CD8-positive, alpha-beta memory T cell (primary cell): ENCODE measurements around the gene BIN2. TPM values are rescaled to one million over a fixed set of nuclear protein-coding genes. Genes with fewer than 3 reads are reported as not detected.

ENCODE experiments used
- CTCF ChIA-PET: fragments of 350-600 bp; sonication (Branson Sonifier 250); formaldehyde crosslinking; loops from one replicate; lab custom pipeline; 2021; ENCODE audit warnings: antibody characterized with exemption; lab: Charles Lee
- POLR2A ChIA-PET: fragments of 350-600 bp; sonication (Branson Sonifier 250); formaldehyde crosslinking; loops from one replicate; lab custom pipeline; 2021; ENCODE audit warnings: antibody characterized with exemption; lab: Charles Lee
- DNase-seq, 5 donors: peaks; one replicate each; pipeline versions ENCODE4 v3.0.0 to v3.0.0-alpha.2; 2020 to 2022; ENCODE audit warnings: mixed read lengths in 1 of 5
- H3K27ac ChIP-seq: one replicate; pipeline ENCODE4 v1.7.0; 2013; ENCODE audit warnings: low read depth, mild to moderate bottlenecking, low read length, moderate library complexity
- H3K27me3 ChIP-seq: 2 replicates; pipeline ENCODE4 v1.7.0; 2013; ENCODE audit warnings: low read length, mild to moderate bottlenecking; ENCODE audit not compliant: insufficient read depth, poor library complexity, severe bottlenecking
- H3K36me3 ChIP-seq: 2 replicates; pipeline ENCODE4 v1.7.0; 2013; ENCODE audit warnings: mild to moderate bottlenecking, low read length, moderate library complexity; ENCODE audit not compliant: insufficient read depth
- H3K4me1 ChIP-seq: 2 replicates; pipeline ENCODE4 v1.7.0; 2013; ENCODE audit warnings: mild to moderate bottlenecking, low read length, moderate library complexity; ENCODE audit not compliant: insufficient read depth
- H3K4me3 ChIP-seq: 2 replicates; pipeline ENCODE4 v1.7.0; 2013; ENCODE audit warnings: mild to moderate bottlenecking, low read length
- H3K9me3 ChIP-seq: 2 replicates; pipeline ENCODE4 v1.7.0; 2013; ENCODE audit warnings: mild to moderate bottlenecking, low read length
- H3K27ac Mint-ChIP-seq, 8 donors: one replicate each; pipeline ENCODE4 v1.8.0; 2020 to 2021; ENCODE audit warnings: mixed read lengths in 8 of 8, mild to moderate bottlenecking in 6 of 8, inconsistent platforms in 3 of 8, moderate library complexity in 3 of 8
- H3K27me3 Mint-ChIP-seq, 2 donors: one replicate each; pipeline ENCODE4 v1.8.0; 2020 to 2021; ENCODE audit warnings: mixed read lengths in 2 of 2, mild to moderate bottlenecking in 1 of 2, moderate library complexity in 1 of 2
- H3K36me3 Mint-ChIP-seq, 3 donors: one replicate each; pipeline ENCODE4 v1.8.0; 2020 to 2021; ENCODE audit warnings: mixed read lengths in 3 of 3, inconsistent platforms in 1 of 3, mild to moderate bottlenecking in 1 of 3
- H3K4me1 Mint-ChIP-seq, 3 donors: one replicate each; pipeline ENCODE4 v1.8.0; 2020 to 2021; ENCODE audit warnings: mixed read lengths in 3 of 3, inconsistent platforms in 1 of 3, mild to moderate bottlenecking in 1 of 3
- H3K4me3 Mint-ChIP-seq, 7 donors: one replicate each; pipeline ENCODE4 v1.8.0; 2020 to 2021; ENCODE audit warnings: mixed read lengths in 7 of 7, mild to moderate bottlenecking in 6 of 7, moderate library complexity in 4 of 7, inconsistent platforms in 2 of 7
- H3K9me3 Mint-ChIP-seq, 5 donors: one replicate each; pipeline ENCODE4 v1.8.0; 2020 to 2022; ENCODE audit warnings: mixed read lengths in 5 of 5, mild to moderate bottlenecking in 3 of 5, moderate library complexity in 2 of 5, inconsistent platforms in 1 of 5
- polyA plus RNA-seq: library from polyadenylated mRNA; unstranded; fragments of 300-500 nt; fragmentation: Illumina TruSeq; gene quantifications from one replicate; pipeline ENCODE4 v1.2.3, GENCODE V29; 2021
- total RNA-seq, 2 experiments: library from RNA; stranded (reverse); gene quantifications; one replicate each; pipeline ENCODE4 v1.2.3, GENCODE V29; 2021

Gene BIN2
- total RNA-seq, result 10 to 100 TPM; 55.9 to 57.3 TPM
- polyA plus RNA-seq, result 366 TPM

DNA sequence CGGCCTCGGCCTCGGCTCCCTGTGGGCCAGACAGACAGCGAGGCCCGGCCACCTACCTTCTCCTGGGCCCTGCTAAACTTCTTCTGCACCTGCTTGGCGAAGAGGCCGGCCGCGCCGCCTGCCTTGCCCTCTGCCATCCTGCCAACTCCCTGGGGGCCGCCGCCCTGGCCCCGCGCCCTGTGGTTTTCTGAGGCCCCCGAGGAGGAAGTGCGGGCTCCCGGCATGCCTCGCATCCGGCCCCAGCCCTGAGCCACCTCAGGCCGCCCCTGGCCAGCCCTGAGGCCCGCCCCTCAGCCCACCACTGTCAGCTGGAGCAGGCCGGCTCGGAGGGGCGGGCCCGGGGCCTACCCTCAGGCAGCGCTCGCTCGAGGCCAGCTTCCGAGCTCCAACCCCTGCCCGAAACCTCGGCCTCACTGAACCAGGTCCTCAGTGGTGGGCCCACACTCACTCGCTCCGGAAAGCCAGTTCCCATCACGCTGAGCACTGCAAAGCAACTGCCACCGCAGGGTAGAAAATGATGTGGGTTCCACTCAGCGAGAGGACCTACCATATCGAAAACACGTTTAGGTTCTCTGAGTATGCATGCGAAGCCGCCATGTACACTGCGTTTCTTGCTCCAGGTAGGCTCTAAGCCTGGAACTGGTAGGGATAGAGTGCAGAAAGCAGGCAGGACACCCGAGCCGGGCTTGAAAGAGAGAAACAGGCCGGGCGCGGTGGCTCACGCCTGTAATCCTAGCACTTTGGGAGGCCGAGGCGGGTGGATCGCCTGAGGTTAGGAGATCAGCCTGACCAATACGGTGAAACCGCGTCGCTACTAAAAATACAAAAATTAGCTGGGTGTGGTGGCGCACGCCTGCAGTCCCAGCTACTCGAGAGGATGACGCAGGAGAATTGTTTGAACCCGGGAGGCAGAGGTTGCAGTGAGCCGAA lies at the start of gene BIN2:
TSS of gene BIN2 (minus strand) at position 209 of the 930 bp plus-strand sequence. CDS start at position 137, 72 bp downstream.
- Mint-ChIP-seq H3K27ac (peak within 1 kb of the TSS; percentile 81 to 99 (median 98)), H3K9me3 (no peaks in the 10 kb centered on the region), H3K36me3 (peaks cover 15 to 27% (median 17%) of the 10 kb centered on the region in 3 donors), H3K27me3 (peaks cover 0 to 1% of the 10 kb centered on the region in 2 donors), H3K4me3 (peak within 1 kb of the TSS; percentile 81 to 99 (median 98)), H3K4me1 (peaks cover 77 to 94% (median 91%) of the 10 kb centered on the region in 3 donors)
- Histone ChIP-seq H3K4me1 (peaks cover 68% of the 10 kb centered on the region), H3K4me3 (peak within 1 kb of the TSS; percentile 80), H3K9me3 (no peaks in the 10 kb centered on the region), H3K36me3 (no peaks in the 10 kb centered on the region), H3K27me3 (no peaks in the 10 kb centered on the region), H3K27ac (peak within 1 kb of the TSS; percentile 94)
- POLR2A ChIA-PET, result interaction anchor here (0.9 to 2.2 kb wide), 3 partner anchors 68 to 107 kb away, joined by 3 to 11 read pairs (median 8); partner anchors contain the start of genes DAZAP2 and POU6F1
- DNase-seq, result peak; percentile 62 to 85 (median 79)
- CTCF ChIA-PET, result interaction anchor here (0.7 to 9.2 kb wide), 5 partner anchors 9 to 28 kb away, joined by 3 to 67 read pairs (median 4); no protein-coding TSS in a partner anchor

DNA sequence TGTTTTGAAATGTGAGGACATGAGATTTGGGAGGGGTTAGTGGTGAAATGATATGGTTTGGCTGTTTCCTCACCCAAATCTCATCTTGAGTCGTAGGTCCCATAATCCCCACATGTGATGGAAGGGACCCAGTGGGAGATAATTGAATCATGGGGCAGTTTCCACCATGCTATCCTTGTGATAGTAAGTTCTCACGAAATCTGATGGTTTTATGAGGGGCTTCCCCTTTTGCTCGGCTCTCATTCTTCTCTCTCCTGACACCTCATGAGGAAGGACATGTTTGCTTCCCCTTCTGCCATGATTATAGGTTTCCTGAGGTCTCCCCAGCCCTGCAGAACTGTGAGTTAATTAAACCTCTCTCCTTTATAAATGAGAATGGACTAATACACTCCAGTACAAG lies 49.2 kb upstream of the BIN2 start:
- DNase-seq, result no peak
- Mint-ChIP-seq H3K36me3 (peaks cover 9 to 52% (median 23%) of the 10 kb centered on the region in 3 donors), H3K27ac (peak overlapping the region in 4 of 8 donors; percentile 14 to 77 (median 40)), H3K27me3 (peaks cover 0 to 3% of the 10 kb centered on the region in 2 donors), H3K9me3 (no peaks in the 10 kb centered on the region), H3K4me3 (no peak overlapping the region), H3K4me1 (peaks cover 22 to 43% (median 37%) of the 10 kb centered on the region in 3 donors)
- CTCF ChIA-PET, result interaction anchor here (1.5 kb wide), 1 partner anchor 10 kb away, joined by 3 read pairs; no protein-coding TSS in a partner anchor
- no peaks in the 10 kb centered on the region for H3K9me3 ChIP-seq
- POLR2A ChIA-PET, result interaction anchor here (1.3 kb wide), 1 partner anchor 447 kb away, joined by 4 read pairs; no protein-coding TSS in a partner anchor
- peaks cover 6% of the 10 kb centered on the region for H3K36me3 ChIP-seq
- peaks cover 22% of the 10 kb centered on the region for H3K4me1 ChIP-seq
- H3K4me3 ChIP-seq, result no peak overlapping the region
- no peaks in the 10 kb centered on the region for H3K27me3 ChIP-seq
- no peak overlapping the region for H3K27ac ChIP-seq

DNA sequence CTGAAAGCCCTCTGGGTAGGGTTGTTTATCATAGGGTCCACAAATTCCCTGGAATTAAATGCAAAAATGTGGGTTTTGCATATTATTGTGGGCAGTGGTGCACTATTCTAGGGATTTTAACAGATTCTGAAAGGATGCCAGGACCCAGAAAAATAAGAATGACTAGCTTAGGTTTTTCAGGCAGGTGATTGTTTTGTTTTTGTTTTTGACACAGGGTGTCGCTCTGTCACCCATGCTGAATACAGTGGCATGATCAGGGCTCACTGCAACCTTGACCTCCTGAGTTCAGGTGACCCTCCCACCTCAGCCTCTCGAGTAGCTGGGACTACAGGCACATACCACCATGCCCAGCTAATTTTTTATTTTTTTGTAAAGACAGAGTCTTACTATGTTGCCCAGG lies 48.0 kb upstream of the BIN2 start:
- peaks cover 3% of the 10 kb centered on the region for H3K36me3 ChIP-seq
- DNase-seq, result no peak
- H3K4me3 Mint-ChIP-seq, result no peak overlapping the region
- H3K27ac ChIP-seq, result no peak overlapping the region
- peaks cover 29 to 54% (median 46%) of the 10 kb centered on the region in 3 donors for H3K4me1 Mint-ChIP-seq
- H3K4me3 ChIP-seq, result no peak overlapping the region
- H3K36me3 Mint-ChIP-seq, result peaks cover 3 to 40% (median 17%) of the 10 kb centered on the region in 3 donors
- ChIA-PET CTCF (interaction anchor here (1.4 to 1.5 kb wide), 2 partner anchors 11 to 17 kb away, joined by 3 to 4 read pairs; no protein-coding TSS in a partner anchor), POLR2A (no interaction called here)
- H3K27ac Mint-ChIP-seq, result peak overlapping the region in 4 of 8 donors; percentile 51 to 91 (median 73)
- no peaks in the 10 kb centered on the region for H3K27me3 ChIP-seq
- H3K9me3 ChIP-seq, result no peaks in the 10 kb centered on the region
- no peaks in the 10 kb centered on the region for H3K9me3 Mint-ChIP-seq
- peaks cover 0 to 3% of the 10 kb centered on the region in 2 donors for H3K27me3 Mint-ChIP-seq
- peaks cover 32% of the 10 kb centered on the region for H3K4me1 ChIP-seq

DNA sequence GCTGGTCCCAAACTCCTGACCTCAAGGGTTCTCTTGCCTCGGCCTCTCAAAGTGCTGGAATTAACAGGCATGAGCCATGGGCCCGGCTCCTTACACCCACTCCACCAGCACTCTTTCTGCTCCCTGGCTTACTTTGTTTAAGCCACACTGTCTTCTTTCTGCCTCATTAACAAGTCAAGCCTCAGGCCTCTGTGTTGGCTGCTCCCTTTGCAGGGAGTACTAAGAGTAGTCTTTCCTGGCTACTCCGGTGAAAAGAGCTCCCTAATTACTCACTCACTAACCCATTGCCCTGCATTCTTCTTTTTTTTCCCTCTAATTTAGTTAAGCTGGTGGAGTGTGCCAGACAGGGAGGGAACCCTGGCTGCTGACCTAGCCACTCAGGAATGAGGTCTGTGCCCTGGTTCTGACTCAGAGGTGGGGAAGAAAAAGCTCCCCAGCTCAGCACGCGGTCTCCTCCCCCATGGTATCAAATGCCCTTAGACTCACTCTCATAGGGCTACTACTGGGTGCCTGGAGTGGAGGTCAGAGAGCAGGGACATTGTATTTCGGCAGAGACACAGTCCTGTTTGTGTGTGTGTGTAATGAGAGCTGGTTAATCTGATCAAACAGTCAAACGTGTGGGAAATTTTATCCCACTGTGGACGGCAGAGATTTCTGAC lies 47.5 kb upstream of the BIN2 start:
- Histone ChIP-seq H3K4me1 (peaks cover 32% of the 10 kb centered on the region), H3K27me3 (no peaks in the 10 kb centered on the region), H3K9me3 (no peaks in the 10 kb centered on the region), H3K4me3 (no peak overlapping the region), H3K36me3 (peaks cover 3% of the 10 kb centered on the region), H3K27ac (no peak overlapping the region)
- peaks cover 3 to 35% (median 17%) of the 10 kb centered on the region in 3 donors for H3K36me3 Mint-ChIP-seq
- ChIA-PET CTCF (interaction anchor here (1.4 to 1.5 kb wide), 2 partner anchors 12 to 18 kb away, joined by 3 to 4 read pairs; no protein-coding TSS in a partner anchor), POLR2A (no interaction called here)
- H3K27ac Mint-ChIP-seq, result peak overlapping the region in 6 of 8 donors; percentile 61 to 91 (median 78)
- peaks cover 29 to 56% (median 46%) of the 10 kb centered on the region in 3 donors for H3K4me1 Mint-ChIP-seq
- no peaks in the 10 kb centered on the region for H3K9me3 Mint-ChIP-seq
- H3K4me3 Mint-ChIP-seq, result peak overlapping the region in 1 of 7 donors; percentile 75
- H3K27me3 Mint-ChIP-seq, result peaks cover 0 to 3% of the 10 kb centered on the region in 2 donors
- no peak for DNase-seq

DNA sequence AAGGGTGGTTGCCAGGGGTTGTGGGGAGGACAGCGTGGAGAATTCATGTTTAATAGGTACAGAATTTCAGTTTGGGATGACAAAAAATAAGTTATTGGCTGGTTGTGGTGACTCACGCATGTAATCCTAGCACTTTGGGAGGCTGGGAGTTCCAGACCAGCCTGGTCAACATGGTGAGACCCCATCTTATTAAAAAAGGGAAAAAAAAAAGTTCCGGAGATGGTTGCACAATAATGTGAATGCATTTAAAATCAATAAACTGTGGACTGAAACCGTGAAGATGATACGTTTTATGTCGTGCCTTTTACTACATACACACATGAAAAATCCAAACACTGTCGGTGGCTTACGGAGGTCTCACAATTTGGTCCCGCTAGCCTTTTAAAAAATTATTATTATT lies 46.7 kb upstream of the BIN2 start:
- Mint-ChIP-seq H3K4me3 (peak overlapping the region in 1 of 7 donors; percentile 16), H3K36me3 (peaks cover 3 to 33% (median 17%) of the 10 kb centered on the region in 3 donors), H3K27me3 (peaks cover 0 to 3% of the 10 kb centered on the region in 2 donors), H3K4me1 (peaks cover 29 to 56% (median 46%) of the 10 kb centered on the region in 3 donors), H3K9me3 (no peaks in the 10 kb centered on the region), H3K27ac (peak overlapping the region in 6 of 8 donors; percentile 34 to 100 (median 90))
- no peaks in the 10 kb centered on the region for H3K27me3 ChIP-seq
- ChIA-PET CTCF (no interaction called here), POLR2A (no interaction called here)
- peaks cover 32% of the 10 kb centered on the region for H3K4me1 ChIP-seq
- H3K36me3 ChIP-seq, result peaks cover 3% of the 10 kb centered on the region
- DNase-seq, result no peak
- H3K9me3 ChIP-seq, result no peaks in the 10 kb centered on the region
- no peak overlapping the region for H3K4me3 ChIP-seq
- no peak overlapping the region for H3K27ac ChIP-seq

DNA sequence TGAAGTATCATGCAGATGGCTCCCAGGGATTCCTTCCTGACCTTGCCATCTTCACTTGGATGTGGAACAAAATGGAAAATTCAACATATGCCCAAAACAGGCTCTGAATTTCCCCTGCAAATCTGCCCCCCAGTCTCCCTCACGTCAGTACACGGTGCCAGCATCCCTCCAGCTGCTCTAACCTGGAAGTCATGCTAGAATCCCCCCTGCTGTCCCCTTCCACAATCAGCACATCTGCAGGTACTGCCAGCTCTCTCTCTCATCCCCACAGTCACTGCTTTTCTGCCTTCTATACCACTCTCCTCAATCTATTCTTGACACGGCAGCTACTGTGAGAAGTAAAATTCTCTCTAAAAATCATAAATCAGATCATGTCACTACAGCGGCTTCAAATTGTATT lies 45.6 kb upstream of the BIN2 start:
- H3K27me3 Mint-ChIP-seq, result peaks cover 0 to 3% of the 10 kb centered on the region in 2 donors

More for the DNA sequence above, 45.6 kb upstream of the BIN2 start:
- Mint-ChIP-seq H3K27ac (peak overlapping the region; percentile 40 to 100 (median 96)), H3K4me1 (peaks cover 29 to 56% (median 42%) of the 10 kb centered on the region in 3 donors), H3K36me3 (peaks cover 3 to 26% (median 10%) of the 10 kb centered on the region in 3 donors), H3K9me3 (no peaks in the 10 kb centered on the region), H3K4me3 (peak overlapping the region; percentile 62 to 85 (median 79))
- Histone ChIP-seq H3K36me3 (peaks cover 3% of the 10 kb centered on the region), H3K4me1 (peaks cover 32% of the 10 kb centered on the region), H3K27ac (no peak overlapping the region), H3K9me3 (no peaks in the 10 kb centered on the region), H3K27me3 (no peaks in the 10 kb centered on the region), H3K4me3 (peak overlapping the region; percentile 62)
- ChIA-PET CTCF (interaction anchor here (0.8 to 2.1 kb wide), 10 partner anchors 10 to 163 kb away, joined by 3 to 7 read pairs (median 4); no protein-coding TSS in a partner anchor), POLR2A (interaction anchor here (0.6 to 2.8 kb wide), 11 partner anchors 14 to 610 kb away, joined by 3 to 31 read pairs (median 3); partner anchors contain the start of genes DAZAP2, GALNT6, POU6F1 and SLC11A2)
- no peak for DNase-seq
